ENCODE results near the gene BTAF1.

The BTAF1 gene

DNA sequence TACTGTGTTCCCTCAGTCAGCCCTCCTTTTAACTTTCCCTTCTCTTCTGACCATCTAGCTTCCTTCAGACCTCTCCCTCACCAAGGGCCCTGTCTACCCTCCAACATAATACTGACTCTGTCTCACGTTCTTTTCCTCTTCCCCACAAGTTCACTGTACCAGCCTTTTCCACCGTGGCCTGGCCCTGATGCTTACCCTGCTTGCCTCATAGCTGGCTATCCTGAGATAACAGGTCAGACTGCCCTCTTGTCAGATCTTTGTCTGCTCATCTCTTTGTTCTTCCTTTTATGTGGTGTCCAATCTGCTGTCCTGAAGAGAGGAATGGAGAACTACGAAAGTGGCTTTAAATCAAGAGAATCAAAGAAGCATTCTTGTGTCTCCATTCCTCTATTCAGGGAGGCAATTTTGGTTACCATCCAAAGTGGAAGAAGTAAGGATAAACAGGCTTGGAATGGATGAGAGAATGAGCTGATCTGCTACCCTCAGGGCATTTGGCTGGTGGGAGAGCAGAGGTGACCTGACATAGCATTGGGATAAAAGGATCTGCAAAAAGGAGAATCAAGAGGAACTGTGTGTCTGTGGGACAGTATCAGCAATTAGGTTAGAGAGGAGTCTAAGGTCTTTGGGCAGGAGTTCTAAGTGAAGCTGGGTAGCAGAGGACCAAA, 8.1 kb downstream of the BTAF1 start:
- H3K36me3 Mint-ChIP-seq (ENCODE audit: low read depth), result peaks cover 41% of the 10 kb centered on the region
- no peaks in the 10 kb centered on the region for H3K27me3 Mint-ChIP-seq (ENCODE audit: low read depth)
- no peak overlapping the region for H3K27ac Mint-ChIP-seq
- H3K4me3 Mint-ChIP-seq, result no peak overlapping the region
- DNase-seq (ENCODE audit: low spot score), result no peak
- no peaks in the 10 kb centered on the region for H3K9me3 Mint-ChIP-seq
- H3K4me1 Mint-ChIP-seq (ENCODE audit: low read depth), result peaks cover 21% of the 10 kb centered on the region

DNA sequence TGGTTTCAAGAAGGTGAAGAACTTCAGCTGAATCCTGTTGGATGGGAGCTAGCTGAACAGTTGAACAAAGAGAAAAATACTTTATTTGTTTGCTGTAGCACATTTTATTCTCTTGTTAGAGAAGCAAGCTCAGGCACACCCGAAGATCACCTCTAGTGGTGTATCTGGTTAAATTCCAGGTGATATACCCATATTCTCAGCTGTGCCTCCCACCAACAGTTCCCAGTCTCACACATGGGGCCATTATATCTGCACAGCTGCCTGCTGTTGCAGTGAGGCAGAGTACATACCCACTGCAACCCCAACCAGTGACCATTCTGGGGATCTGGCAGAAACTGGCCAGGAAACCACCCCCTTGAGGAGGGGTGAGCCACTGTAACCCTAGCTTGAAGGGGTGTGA, 9.2 kb downstream of the BTAF1 start:
- H3K4me3 Mint-ChIP-seq, result no peak overlapping the region
- DNase-seq (ENCODE audit: low spot score), result no peak
- no peaks in the 10 kb centered on the region for H3K27me3 Mint-ChIP-seq (ENCODE audit: low read depth)
- H3K36me3 Mint-ChIP-seq (ENCODE audit: low read depth), result peaks cover 46% of the 10 kb centered on the region
- H3K9me3 Mint-ChIP-seq, result no peaks in the 10 kb centered on the region
- H3K27ac Mint-ChIP-seq, result no peak overlapping the region
- H3K4me1 Mint-ChIP-seq (ENCODE audit: low read depth), result peaks cover 18% of the 10 kb centered on the region

DNA sequence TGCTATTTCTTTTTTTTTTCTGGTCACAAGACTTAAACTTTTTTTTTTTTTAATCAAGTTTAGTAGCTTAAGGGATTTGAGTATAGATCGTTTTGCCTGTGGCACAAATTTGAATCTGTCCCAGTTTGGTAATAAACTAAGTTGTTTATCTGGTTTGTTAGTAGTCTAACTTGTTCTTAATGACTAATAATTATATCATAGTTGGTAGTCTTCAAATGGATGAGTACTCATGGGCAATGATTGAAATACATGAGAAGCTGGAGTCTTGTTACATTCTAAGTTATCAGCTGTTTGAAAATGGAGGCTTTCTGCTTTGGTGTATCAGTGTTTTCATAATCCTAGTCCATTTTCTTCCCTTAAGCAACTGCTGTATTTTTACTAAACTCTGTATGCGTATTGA, 12.3 kb downstream of the BTAF1 start:
- Mint-ChIP-seq H3K4me3 (no peak overlapping the region), H3K27ac (no peak overlapping the region), H3K36me3 (ENCODE audit: low read depth) (peaks cover 52% of the 10 kb centered on the region), H3K27me3 (ENCODE audit: low read depth) (no peaks in the 10 kb centered on the region), H3K9me3 (no peaks in the 10 kb centered on the region), H3K4me1 (ENCODE audit: low read depth) (peaks cover 21% of the 10 kb centered on the region)
- DNase-seq (ENCODE audit: low spot score), result no peak

DNA sequence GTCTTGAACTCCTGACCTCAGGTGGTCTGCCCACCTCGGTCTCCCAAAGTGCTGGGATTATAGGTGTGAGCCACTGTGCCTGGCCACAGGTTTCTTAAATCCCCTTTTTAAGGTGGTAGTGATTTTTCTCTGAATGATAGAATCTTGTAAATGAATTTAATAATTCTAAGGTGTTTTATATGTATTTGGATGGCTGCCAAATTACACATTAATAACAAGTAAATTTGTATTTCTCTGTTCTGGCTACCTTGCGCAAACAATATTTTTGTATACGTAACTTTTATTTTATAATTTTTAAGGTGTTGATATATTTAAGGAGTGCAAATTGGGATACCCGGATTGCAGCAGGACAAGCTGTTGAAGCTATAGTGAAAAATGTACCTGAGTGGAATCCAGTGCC, 16.1 kb downstream of the BTAF1 start:
- no peak for DNase-seq (ENCODE audit: low spot score)
- Mint-ChIP-seq H3K36me3 (ENCODE audit: low read depth) (peaks cover 45% of the 10 kb centered on the region), H3K27me3 (ENCODE audit: low read depth) (no peaks in the 10 kb centered on the region), H3K4me1 (ENCODE audit: low read depth) (peaks cover 11% of the 10 kb centered on the region), H3K9me3 (no peaks in the 10 kb centered on the region), H3K27ac (no peak overlapping the region), H3K4me3 (no peak overlapping the region)

DNA sequence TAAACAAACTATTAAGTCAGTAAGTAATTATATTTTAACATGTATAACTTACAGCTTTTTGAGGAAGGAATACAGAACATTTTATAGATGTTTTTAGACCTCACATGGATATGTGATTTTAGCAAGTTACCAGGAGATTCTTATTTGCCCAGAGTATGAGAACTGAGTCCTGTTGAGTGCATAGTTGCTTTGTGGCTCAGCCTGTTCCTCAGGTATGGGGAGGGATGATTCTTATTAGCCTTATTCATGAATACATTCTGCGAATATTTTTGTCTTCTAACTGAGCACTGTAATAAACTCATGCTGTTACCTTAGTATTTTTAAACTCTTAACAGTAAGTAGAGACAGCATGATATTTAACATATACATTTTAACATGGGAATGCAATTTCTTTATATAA, 17.9 kb downstream of the BTAF1 start:
- peaks cover 19% of the 10 kb centered on the region for H3K4me1 Mint-ChIP-seq (ENCODE audit: low read depth)
- H3K36me3 Mint-ChIP-seq (ENCODE audit: low read depth), result peaks cover 44% of the 10 kb centered on the region
- H3K4me3 Mint-ChIP-seq, result no peak overlapping the region
- DNase-seq (ENCODE audit: low spot score), result no peak
- no peaks in the 10 kb centered on the region for H3K27me3 Mint-ChIP-seq (ENCODE audit: low read depth)
- no peaks in the 10 kb centered on the region for H3K9me3 Mint-ChIP-seq
- H3K27ac Mint-ChIP-seq, result no peak overlapping the region

DNA sequence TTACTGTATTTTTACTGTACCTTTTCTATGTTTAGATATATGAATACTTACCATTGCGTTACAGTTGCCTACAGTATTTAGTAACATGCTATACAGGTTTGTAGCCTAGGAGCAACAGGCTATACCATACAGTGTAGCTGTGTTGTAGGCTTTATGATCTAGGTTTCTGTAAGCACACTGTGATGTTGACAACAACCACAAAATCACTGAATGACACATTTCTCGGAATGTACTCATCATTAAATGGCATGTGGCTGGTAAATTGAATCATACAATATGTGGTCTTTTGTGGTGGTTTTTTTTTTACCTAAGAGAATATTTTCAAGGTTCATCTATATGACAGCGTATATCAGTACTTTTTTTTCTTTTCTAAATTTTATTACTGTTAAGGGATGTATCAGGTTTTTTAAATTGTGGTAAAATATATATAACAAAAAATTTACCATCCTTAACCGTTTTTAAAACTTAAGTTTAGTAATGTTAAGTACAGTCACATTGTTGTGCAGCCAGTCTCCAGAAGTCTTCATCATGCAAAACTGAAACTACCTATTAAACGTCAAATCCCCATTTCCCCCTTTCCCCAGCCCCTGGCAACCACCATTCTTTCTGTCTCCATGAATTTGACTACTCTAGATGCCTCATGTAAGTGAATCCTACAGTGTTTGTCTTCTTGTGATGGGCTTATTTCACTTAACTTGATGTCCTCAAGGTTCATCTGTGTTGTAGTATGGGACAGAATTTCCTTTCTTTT, 21.5 kb downstream of the BTAF1 start:
- peak; percentile 47 for DNase-seq (ENCODE audit: low spot score)
- Mint-ChIP-seq H3K9me3 (no peaks in the 10 kb centered on the region), H3K27ac (peak overlapping the region; percentile 72), H3K4me1 (ENCODE audit: low read depth) (peaks cover 15% of the 10 kb centered on the region), H3K27me3 (ENCODE audit: low read depth) (no peaks in the 10 kb centered on the region), H3K36me3 (ENCODE audit: low read depth) (peaks cover 38% of the 10 kb centered on the region), H3K4me3 (peak overlapping the region; percentile 39)

DNA sequence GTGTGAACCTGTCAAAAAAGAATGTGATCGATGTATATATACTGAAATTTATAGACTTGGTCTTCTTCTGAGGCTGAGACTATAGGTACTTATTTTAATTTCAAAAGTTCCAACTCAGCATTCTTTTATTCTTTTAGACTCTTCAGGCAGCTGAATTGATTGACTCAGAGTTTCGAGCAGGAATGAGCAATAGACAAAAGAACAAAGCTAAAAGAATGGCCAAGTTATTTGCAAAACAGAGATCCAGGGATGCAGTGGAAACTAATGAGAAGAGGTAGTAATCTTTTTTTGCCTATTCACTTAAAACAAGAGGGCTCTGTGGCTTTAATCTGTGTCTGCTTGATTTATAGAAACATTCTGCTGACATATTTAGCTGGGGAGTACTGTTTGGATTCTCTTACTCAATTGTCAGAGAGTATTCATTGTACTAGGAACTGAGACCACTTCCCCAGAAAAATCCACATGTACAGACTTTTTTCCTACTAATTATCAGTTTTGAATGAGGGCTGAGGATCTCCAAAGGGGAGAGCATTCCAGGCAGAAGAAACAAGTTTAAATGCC, 30.1 kb downstream of the BTAF1 start:
- no peak overlapping the region for H3K27ac Mint-ChIP-seq
- H3K9me3 Mint-ChIP-seq, result no peaks in the 10 kb centered on the region
- H3K4me3 Mint-ChIP-seq, result no peak overlapping the region
- DNase-seq (ENCODE audit: low spot score), result no peak
- H3K27me3 Mint-ChIP-seq (ENCODE audit: low read depth), result no peaks in the 10 kb centered on the region
- H3K36me3 Mint-ChIP-seq (ENCODE audit: low read depth), result peaks cover 36% of the 10 kb centered on the region
- no peaks in the 10 kb centered on the region for H3K4me1 Mint-ChIP-seq (ENCODE audit: low read depth)

DNA sequence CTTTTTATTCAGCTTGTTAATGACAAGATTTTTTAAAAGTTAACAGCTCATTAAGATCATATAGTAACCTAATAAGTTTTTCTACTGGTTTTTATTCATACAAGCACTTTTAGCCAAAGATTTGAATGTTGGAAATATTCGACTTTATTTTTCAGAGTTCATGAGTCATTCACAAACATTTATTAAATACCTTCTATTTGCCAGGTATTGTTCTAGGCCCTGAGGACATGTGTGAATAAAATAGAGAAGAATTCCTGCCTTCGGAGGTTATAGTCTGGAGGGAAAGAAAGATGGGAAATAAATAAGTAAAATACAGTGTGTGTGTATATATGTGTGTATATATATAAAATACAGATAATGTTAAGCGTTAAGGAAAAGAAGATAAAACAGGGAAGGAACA, 31.5 kb downstream of the BTAF1 start:
- no peak for DNase-seq (ENCODE audit: low spot score)
- Mint-ChIP-seq H3K36me3 (ENCODE audit: low read depth) (peaks cover 43% of the 10 kb centered on the region), H3K4me1 (ENCODE audit: low read depth) (no peaks in the 10 kb centered on the region)

DNA sequence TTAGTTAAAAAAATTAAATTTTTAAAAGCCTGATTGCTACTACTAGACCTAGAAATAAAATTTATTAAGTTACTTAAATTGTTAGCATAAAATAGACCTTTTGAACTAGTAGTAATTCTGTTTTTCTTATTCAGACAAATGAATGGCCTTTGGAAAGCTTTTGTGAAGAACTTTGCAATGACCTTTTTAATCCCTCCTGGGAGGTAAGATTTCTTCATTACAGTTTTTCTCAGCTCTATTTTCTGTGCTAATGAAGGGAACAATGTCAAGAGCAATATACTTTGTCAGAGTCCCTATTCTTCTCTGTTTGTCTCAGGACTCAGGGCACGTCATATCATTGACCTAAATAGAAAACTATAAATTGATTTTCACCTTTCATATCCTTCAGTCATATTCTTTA, 33.5 kb downstream of the BTAF1 start:
- Mint-ChIP-seq H3K36me3 (ENCODE audit: low read depth) (peaks cover 41% of the 10 kb centered on the region), H3K27me3 (ENCODE audit: low read depth) (no peaks in the 10 kb centered on the region), H3K9me3 (no peaks in the 10 kb centered on the region), H3K4me1 (ENCODE audit: low read depth) (peaks cover 3% of the 10 kb centered on the region), H3K27ac (no peak overlapping the region), H3K4me3 (no peak overlapping the region)
- no peak for DNase-seq (ENCODE audit: low spot score)

More for the DNA sequence above, 31.5 kb downstream of the BTAF1 start:
- no peaks in the 10 kb centered on the region for H3K9me3 Mint-ChIP-seq
- no peak overlapping the region for H3K4me3 Mint-ChIP-seq
- no peaks in the 10 kb centered on the region for H3K27me3 Mint-ChIP-seq (ENCODE audit: low read depth)
- H3K27ac Mint-ChIP-seq, result no peak overlapping the region

DNA sequence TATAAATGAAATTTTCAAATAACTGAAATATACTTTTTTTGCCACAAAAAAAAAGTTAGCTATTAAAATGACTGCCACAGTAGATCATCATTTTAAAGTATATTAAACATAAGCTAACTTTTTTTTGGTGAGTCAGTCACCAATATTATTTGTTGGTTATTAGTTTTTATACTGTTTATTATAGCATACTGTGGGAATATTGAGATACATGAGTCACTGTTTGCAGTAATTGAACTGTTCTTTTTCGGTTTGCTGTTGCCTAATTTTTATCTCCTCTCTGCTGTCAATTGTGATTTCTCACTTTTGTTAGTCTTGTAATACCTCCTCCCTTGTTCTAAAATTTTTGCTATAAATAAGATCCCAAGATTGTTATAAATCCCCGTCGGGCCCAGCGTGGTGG, 45.7 kb downstream of the BTAF1 start:
- Mint-ChIP-seq H3K4me3 (no peak overlapping the region), H3K4me1 (ENCODE audit: low read depth) (peaks cover 2% of the 10 kb centered on the region), H3K27ac (no peak overlapping the region), H3K27me3 (ENCODE audit: low read depth) (no peaks in the 10 kb centered on the region), H3K36me3 (ENCODE audit: low read depth) (peaks cover 48% of the 10 kb centered on the region), H3K9me3 (no peaks in the 10 kb centered on the region)
- no peak for DNase-seq (ENCODE audit: low spot score)

DNA sequence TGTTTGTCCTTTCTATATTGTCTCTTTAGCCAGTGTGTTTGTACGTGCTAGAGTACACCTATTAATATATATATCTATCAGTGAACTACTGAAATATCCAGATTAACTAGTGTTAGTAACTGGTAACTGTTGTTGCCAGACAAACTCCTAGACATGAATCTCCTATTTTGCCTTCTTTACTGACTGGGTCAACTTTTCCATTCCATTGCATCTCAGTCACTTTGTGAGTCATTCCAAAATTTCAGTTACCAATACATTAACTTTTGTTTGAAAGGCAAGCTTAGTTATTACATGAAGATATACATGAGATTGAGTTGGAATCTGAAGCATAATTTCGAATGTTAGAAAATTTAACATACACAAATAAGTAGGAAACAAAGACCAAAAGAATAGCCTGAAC, 51.4 kb downstream of the BTAF1 start:
- Mint-ChIP-seq H3K36me3 (ENCODE audit: low read depth) (peaks cover 48% of the 10 kb centered on the region), H3K27ac (no peak overlapping the region), H3K4me3 (no peak overlapping the region), H3K4me1 (ENCODE audit: low read depth) (peaks cover 2% of the 10 kb centered on the region), H3K9me3 (no peaks in the 10 kb centered on the region), H3K27me3 (ENCODE audit: low read depth) (no peaks in the 10 kb centered on the region)
- no peak for DNase-seq (ENCODE audit: low spot score)

DNA sequence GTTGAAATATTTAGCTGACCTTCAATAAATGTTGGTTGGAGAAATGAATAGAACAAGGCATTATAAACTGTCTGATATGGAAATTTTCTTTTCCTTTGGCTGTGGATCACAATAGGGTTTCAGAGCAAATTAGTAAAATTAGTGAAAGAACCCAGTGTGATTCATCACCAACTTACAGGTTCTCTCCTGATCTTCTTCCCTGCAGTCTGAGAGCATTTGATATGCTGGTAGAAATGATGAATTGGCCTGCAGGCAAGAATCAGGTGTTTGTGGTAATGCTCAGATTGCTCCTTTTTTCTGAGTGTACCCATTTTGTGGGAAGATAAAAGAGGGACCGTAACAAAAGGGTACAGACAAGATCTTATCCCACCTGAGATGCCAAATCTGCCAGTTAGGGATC, 51.9 kb downstream of the BTAF1 start:
- H3K27ac Mint-ChIP-seq, result no peak overlapping the region
- no peak overlapping the region for H3K4me3 Mint-ChIP-seq
- H3K27me3 Mint-ChIP-seq (ENCODE audit: low read depth), result no peaks in the 10 kb centered on the region
- DNase-seq (ENCODE audit: low spot score), result no peak
- peaks cover 2% of the 10 kb centered on the region for H3K4me1 Mint-ChIP-seq (ENCODE audit: low read depth)
- H3K9me3 Mint-ChIP-seq, result no peaks in the 10 kb centered on the region
- peaks cover 48% of the 10 kb centered on the region for H3K36me3 Mint-ChIP-seq (ENCODE audit: low read depth)

DNA sequence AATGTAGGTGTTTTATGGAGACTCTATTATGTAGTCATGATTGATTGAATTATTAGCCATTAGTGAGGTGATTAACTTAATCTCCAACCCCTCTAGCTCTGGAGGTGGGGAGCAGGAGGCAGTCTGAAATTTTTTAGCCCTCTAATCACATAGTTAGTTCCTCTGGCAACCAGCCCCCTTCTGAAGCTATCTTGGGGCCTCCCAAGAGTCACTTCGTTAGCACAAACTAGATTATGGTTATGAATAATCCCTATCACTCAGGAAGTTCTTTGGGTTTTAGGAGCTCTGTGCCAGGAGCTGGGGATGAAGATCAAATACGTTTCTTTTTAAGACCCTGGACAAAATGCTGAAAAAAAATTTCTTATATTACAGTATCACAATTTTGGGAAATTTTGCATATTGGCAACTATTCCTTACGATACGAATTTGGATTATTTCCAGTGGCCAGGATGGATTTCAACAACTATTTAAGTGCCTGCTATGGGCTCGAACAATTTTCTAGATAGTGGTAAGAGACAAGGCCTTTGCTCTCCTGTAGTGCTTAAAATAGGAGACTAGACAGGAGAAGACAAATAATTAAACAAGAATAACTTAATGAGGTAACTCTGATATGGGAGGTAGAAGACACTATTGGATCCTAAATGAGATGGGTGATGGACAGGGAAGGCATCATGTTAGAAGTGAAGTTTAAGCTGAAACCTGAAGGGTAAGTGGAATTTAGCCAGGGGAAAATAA, 52.9 kb downstream of the BTAF1 start:
- no peak for DNase-seq (ENCODE audit: low spot score)
- no peaks in the 10 kb centered on the region for H3K9me3 Mint-ChIP-seq
- H3K4me3 Mint-ChIP-seq, result no peak overlapping the region
- H3K4me1 Mint-ChIP-seq (ENCODE audit: low read depth), result peaks cover 2% of the 10 kb centered on the region
- peaks cover 46% of the 10 kb centered on the region for H3K36me3 Mint-ChIP-seq (ENCODE audit: low read depth)
- H3K27ac Mint-ChIP-seq, result no peak overlapping the region
- no peaks in the 10 kb centered on the region for H3K27me3 Mint-ChIP-seq (ENCODE audit: low read depth)

DNA sequence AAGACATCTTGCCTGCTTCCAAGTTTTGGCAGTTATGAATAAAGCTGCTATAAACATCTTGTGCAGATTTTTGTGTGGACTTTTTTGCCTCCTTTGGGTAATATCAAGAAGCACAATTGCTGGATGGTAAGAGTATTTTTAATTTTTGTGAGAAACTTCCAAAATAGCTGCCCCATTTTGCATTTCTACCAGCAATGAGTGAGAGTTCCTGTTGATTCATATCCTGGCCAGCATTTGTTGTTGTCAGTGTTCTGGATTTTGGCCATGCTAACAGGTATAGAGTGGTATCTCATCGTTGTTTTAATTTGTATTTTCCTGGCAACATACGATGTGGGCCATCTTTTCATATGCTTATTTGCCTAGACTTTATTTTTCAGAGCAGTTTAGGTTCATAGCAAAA, 53.9 kb downstream of the BTAF1 start:
- H3K4me3 Mint-ChIP-seq, result no peak overlapping the region
- peaks cover 2% of the 10 kb centered on the region for H3K4me1 Mint-ChIP-seq (ENCODE audit: low read depth)
- peaks cover 50% of the 10 kb centered on the region for H3K36me3 Mint-ChIP-seq (ENCODE audit: low read depth)
- H3K27ac Mint-ChIP-seq, result no peak overlapping the region
- no peaks in the 10 kb centered on the region for H3K9me3 Mint-ChIP-seq
- H3K27me3 Mint-ChIP-seq (ENCODE audit: low read depth), result no peaks in the 10 kb centered on the region
- DNase-seq (ENCODE audit: low spot score), result no peak
